Mesendoderm (in vitro differentiated cells): ENCODE data around the gene SPRYD3. TPM values are rescaled to one million over a fixed set of nuclear protein-coding genes. Genes with fewer than 3 reads are reported as not detected.

Experiments
- DNase-seq: peaks from one replicate; pipeline ENCODE4 v3.0.0; 2013
- H2AK5ac ChIP-seq: 2 replicates; pipeline ENCODE4 v1.6.1; 2013; ENCODE audit warnings: low read length, inconsistent platforms
- H2BK120ac ChIP-seq: 2 replicates; pipeline ENCODE4 v1.6.1; 2013; ENCODE audit warnings: low read depth, mild to moderate bottlenecking, low read length, moderate library complexity, mixed read lengths
- H2BK15ac ChIP-seq: replicated peaks from 2 replicates; pipeline ENCODE4 v1.6.1; 2013; ENCODE audit warnings: low read depth, mild to moderate bottlenecking, moderate library complexity
- H2BK5ac ChIP-seq: 2 replicates; pipeline ENCODE4 v1.6.1; 2013; ENCODE audit warnings: low read length, inconsistent platforms
- H3K18ac ChIP-seq: 2 replicates; pipeline ENCODE4 v1.6.1; 2013; ENCODE audit warnings: mild to moderate bottlenecking, low read length, mixed read lengths
- H3K23ac ChIP-seq: one replicate; pipeline ENCODE4 v1.6.1; 2013; ENCODE audit warnings: low read length
- H3K27ac ChIP-seq: 2 replicates; pipeline ENCODE4 v1.5.1; 2013; ENCODE audit warnings: low read depth, mild to moderate bottlenecking, inconsistent platforms, low read length, moderate library complexity
- H3K27me3 ChIP-seq: 2 replicates; pipeline ENCODE4 v1.6.1; 2013; ENCODE audit warnings: low read length, control low read depth, mild to moderate bottlenecking, inconsistent platforms; ENCODE audit not compliant: insufficient read depth, poor library complexity
- H3K36me3 ChIP-seq: 2 replicates; pipeline ENCODE4 v1.6.1; 2013; ENCODE audit warnings: low read length, inconsistent platforms; ENCODE audit not compliant: control insufficient read depth, insufficient read depth
- H3K4ac ChIP-seq: one replicate; pipeline ENCODE4 v1.6.1; 2013; ENCODE audit warnings: low read depth, mild to moderate bottlenecking, low read length, moderate library complexity
- H3K4me1 ChIP-seq: 2 replicates; pipeline ENCODE4 v1.6.1; 2013; ENCODE audit warnings: low read depth, low read length, inconsistent platforms; ENCODE audit not compliant: control insufficient read depth
- H3K4me2 ChIP-seq: 2 replicates; pipeline ENCODE4 v1.6.1; 2013; ENCODE audit warnings: low read length
- H3K4me3 ChIP-seq: 2 replicates; pipeline ENCODE4 v1.5.1; 2013; ENCODE audit warnings: mild to moderate bottlenecking, low read length
- H3K56ac ChIP-seq: one replicate; pipeline ENCODE4 v1.6.1; 2013; ENCODE audit warnings: low read length
- H3K79me1 ChIP-seq: 2 replicates; pipeline ENCODE4 v1.6.1; 2013; ENCODE audit warnings: low read length, inconsistent platforms
- H3K79me2 ChIP-seq: 2 replicates; pipeline ENCODE4 v1.6.1; 2013; ENCODE audit warnings: mild to moderate bottlenecking, low read length; ENCODE audit not compliant: control insufficient read depth, insufficient read depth
- H3K9ac ChIP-seq: 2 replicates; pipeline ENCODE4 v1.6.1; 2013; ENCODE audit warnings: low read length, inconsistent platforms
- H4K5ac ChIP-seq: one replicate; pipeline ENCODE4 v1.6.1; 2013; ENCODE audit warnings: low read length
- H4K8ac ChIP-seq: one replicate; pipeline ENCODE4 v1.6.1; 2013; ENCODE audit warnings: low read depth, mild to moderate bottlenecking, control low read depth, low read length, moderate library complexity
- whole genome bisulfite sequencing: extraction: QIAGEN DNeasy Blood & Tissue Kit; methylation state at CpG from one replicate; pipeline ENCODE4 v1.1.7; 2013; ENCODE audit warnings: low lambda C conversion rate, missing lambda C conversion rate; ENCODE audit not compliant: insufficient coverage; ENCODE audit errors: extremely low coverage; 5-methylcytosine and 5-hydroxymethylcytosine counted together
- polyA plus RNA-seq, 2 experiments: library from polyadenylated mRNA; stranded (reverse); fragments of 200-250 nt; gene quantifications; one replicate each; pipeline ENCODE4 v1.2.3, GENCODE V29; 2013

SPRYD3 gene, protein sequence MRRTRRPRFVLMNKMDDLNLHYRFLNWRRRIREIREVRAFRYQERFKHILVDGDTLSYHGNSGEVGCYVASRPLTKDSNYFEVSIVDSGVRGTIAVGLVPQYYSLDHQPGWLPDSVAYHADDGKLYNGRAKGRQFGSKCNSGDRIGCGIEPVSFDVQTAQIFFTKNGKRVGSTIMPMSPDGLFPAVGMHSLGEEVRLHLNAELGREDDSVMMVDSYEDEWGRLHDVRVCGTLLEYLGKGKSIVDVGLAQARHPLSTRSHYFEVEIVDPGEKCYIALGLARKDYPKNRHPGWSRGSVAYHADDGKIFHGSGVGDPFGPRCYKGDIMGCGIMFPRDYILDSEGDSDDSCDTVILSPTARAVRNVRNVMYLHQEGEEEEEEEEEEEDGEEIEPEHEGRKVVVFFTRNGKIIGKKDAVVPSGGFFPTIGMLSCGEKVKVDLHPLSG
- polyA plus RNA-seq (2013, experiment 1 of 2), result 4.4 TPM
- polyA plus RNA-seq (2013, experiment 2 of 2), result 4.3 TPM

DNA sequence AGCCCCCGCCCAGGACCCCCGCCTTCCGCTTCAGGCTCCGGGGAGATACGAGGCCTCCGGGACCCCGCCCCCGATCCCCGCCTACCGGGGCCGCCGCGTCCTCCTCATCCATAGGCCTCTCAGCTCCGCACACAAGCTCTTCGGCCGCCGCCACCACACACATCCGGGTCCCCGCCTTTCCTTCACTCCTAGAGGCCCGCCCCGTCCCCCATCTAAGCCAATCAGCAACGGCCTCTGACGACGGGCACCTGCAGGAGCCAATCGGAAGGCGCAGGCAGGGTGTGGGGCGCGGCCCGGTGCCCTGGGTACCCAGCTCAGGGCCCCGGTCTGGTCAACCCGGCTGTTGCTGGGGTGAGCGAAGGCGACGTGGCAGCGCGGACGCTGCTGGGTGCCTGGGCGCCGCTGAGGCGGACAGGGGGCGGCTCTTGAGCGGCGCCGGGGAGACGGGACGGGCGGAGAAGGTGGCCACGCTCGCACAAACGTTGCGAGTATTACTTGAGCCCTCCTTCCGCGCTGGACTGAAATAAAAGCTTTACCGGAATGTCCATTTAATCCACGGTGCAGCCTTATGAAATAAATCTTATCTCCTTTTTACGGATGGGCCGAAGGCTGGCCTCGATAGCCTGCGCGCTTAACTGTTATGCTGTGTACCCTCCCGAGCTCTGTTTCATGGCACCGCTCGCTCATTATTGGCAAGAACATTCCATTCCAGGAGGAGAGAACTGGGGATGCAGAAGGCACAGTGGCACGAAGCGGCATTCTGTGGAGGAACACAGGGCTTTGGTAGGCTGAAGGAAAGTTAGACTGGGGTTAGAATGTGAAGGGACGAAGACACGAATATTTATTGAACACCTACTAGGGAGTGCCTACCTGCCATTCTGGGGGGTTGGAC lies at the start of gene SPRYD3:
Gene SPRYD3 (minus strand): TSS at position 165 of the 892 bp plus-strand sequence. CDS start 57 bp downstream, at position 108.
- Histone ChIP-seq H3K4me3 (peak within 1 kb of the TSS; percentile 46), H4K5ac (no peak within 1 kb of the TSS), H3K4ac (peak within 1 kb of the TSS; percentile 73), H3K4me1 (peaks cover 2% of the 10 kb centered on the region), H3K23ac (peak within 1 kb of the TSS; percentile 15), H3K18ac (peak within 1 kb of the TSS; percentile 86), H2BK5ac (no peak within 1 kb of the TSS), H3K36me3 (no peaks in the 10 kb centered on the region), H3K9ac (peak within 1 kb of the TSS; percentile 85), H3K79me1 (no peaks in the 10 kb centered on the region), H3K27ac (peak within 1 kb of the TSS; percentile 68), H4K8ac (no peak within 1 kb of the TSS), H2BK15ac (no peak within 1 kb of the TSS), H3K79me2 (no peaks in the 10 kb centered on the region), H3K4me2 (peak within 1 kb of the TSS; percentile 59), H2AK5ac (no peak within 1 kb of the TSS), H2BK120ac (no peak within 1 kb of the TSS), H3K27me3 (no peaks in the 10 kb centered on the region), H3K56ac (peak within 1 kb of the TSS; percentile 92)
- DNase-seq, result peak; percentile 97
- no CpG with 5 or more reads among the region's 67 CpGs for WGBS

DNA sequence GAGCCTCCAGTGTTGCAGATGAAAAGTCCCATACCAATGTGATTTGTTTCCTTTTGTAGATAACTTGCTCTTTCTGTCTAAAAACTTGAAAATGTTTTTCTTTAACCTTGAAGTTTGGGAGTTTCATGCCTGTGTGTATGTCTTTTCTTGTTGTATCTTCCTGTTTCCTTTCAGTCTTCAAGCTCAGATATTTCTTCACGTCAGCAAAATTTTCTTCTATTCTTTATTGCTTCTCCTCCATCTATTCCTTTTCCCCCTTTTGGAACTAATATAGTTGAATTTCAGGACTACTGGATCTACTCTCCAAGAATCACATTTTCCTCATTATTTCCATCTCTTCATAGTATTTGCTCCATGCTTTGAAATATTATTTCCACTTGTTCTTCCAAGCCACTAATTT lies 48.0 kb upstream of the SPRYD3 start:
- Histone ChIP-seq H3K56ac (no peak overlapping the region), H3K27ac (no peak overlapping the region), H3K23ac (no peak overlapping the region), H4K8ac (no peak overlapping the region), H3K4me3 (no peak overlapping the region), H2BK5ac (no peak overlapping the region), H2AK5ac (no peak overlapping the region), H2BK120ac (no peak overlapping the region), H4K5ac (no peak overlapping the region), H2BK15ac (no peak overlapping the region), H3K4ac (no peak overlapping the region), H3K4me1 (no peaks in the 10 kb centered on the region), H3K27me3 (no peaks in the 10 kb centered on the region), H3K79me1 (no peaks in the 10 kb centered on the region), H3K18ac (no peak overlapping the region), H3K79me2 (no peaks in the 10 kb centered on the region), H3K9ac (no peak overlapping the region), H3K36me3 (no peaks in the 10 kb centered on the region), H3K4me2 (no peak overlapping the region)
- no peak for DNase-seq
- no CpG with 5 or more reads among the region's 1 CpG for WGBS

DNA sequence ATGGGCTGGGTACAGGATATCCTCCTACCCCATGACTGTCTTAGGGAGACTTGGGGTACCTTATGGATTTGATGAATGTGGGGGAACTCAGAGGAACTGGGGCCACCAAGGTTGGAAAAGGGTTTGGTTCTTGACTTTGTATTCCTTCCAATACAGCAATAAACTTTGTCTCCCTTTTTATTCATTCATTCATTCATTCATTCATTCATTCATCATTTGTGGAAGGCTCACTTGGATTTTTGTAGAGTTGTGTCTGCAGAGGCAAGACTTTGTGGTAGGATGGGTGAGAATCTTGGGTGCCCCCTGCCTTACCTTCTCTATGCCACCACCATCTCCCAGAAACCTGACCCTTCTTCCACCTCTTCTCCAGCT lies 45.1 kb upstream of the SPRYD3 start:
- no peak overlapping the region for H2BK15ac ChIP-seq
- no peak overlapping the region for H2BK120ac ChIP-seq
- no peak overlapping the region for H3K56ac ChIP-seq
- no peak overlapping the region for H4K8ac ChIP-seq
- no peak for DNase-seq
- no peaks in the 10 kb centered on the region for H3K79me2 ChIP-seq
- H3K9ac ChIP-seq, result no peak overlapping the region
- no peak overlapping the region for H2AK5ac ChIP-seq
- no peak overlapping the region for H2BK5ac ChIP-seq
- no peak overlapping the region for H3K23ac ChIP-seq
- H3K4ac ChIP-seq, result no peak overlapping the region
- H3K4me3 ChIP-seq, result no peak overlapping the region
- H3K27ac ChIP-seq, result no peak overlapping the region
- H3K36me3 ChIP-seq, result no peaks in the 10 kb centered on the region
- H3K4me1 ChIP-seq, result no peaks in the 10 kb centered on the region
- no peak overlapping the region for H4K5ac ChIP-seq
- no peak overlapping the region for H3K18ac ChIP-seq
- no peaks in the 10 kb centered on the region for H3K79me1 ChIP-seq
- no peaks in the 10 kb centered on the region for H3K27me3 ChIP-seq
- no peak overlapping the region for H3K4me2 ChIP-seq

DNA sequence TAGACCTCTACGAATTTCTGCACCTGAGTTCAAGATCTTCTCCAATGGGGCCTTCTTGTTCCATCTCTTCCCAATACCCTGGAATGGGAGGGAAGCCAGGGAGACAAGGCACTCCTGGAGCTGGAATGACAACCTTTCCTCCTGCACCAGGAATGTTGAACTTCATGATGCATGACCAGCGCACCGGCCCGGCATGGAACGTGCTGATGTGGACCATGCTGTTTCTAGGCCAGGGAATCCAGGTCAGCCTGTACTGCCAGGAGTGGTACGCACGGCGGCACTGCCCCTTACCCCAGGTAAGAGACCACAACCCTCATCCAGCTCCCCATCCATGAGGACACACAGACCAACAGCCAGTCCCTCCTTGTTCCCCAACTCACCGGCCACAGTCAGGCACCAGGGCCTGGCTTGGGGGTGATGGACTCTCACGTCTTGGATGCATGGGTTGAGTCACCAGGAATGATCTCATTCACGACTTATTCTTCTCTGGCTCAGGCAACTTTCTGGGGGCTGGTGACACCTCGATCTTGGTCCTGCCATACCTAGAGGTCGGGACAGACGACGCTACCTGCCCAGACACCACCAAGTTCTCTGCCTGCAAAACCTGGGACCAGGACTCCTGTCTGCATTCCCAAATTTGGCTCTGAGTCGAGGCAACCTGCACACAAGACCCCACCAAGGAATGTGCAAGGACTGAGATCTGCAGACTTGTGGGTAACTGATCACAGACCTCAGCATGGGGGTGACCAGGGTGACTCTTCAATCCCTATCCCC lies 44.6 kb upstream of the SPRYD3 start:
- Histone ChIP-seq H4K5ac (no peak overlapping the region), H3K9ac (no peak overlapping the region), H3K27me3 (no peaks in the 10 kb centered on the region), H3K36me3 (no peaks in the 10 kb centered on the region), H3K56ac (no peak overlapping the region), H2BK15ac (no peak overlapping the region), H3K18ac (no peak overlapping the region), H4K8ac (no peak overlapping the region), H3K4me2 (no peak overlapping the region), H3K79me2 (no peaks in the 10 kb centered on the region), H3K79me1 (no peaks in the 10 kb centered on the region), H3K23ac (no peak overlapping the region), H3K4ac (no peak overlapping the region), H2AK5ac (no peak overlapping the region), H2BK5ac (no peak overlapping the region), H2BK120ac (no peak overlapping the region), H3K27ac (no peak overlapping the region), H3K4me3 (no peak overlapping the region), H3K4me1 (no peaks in the 10 kb centered on the region)
- DNase-seq, result no peak
- no CpG with 5 or more reads among the region's 16 CpGs for WGBS

DNA sequence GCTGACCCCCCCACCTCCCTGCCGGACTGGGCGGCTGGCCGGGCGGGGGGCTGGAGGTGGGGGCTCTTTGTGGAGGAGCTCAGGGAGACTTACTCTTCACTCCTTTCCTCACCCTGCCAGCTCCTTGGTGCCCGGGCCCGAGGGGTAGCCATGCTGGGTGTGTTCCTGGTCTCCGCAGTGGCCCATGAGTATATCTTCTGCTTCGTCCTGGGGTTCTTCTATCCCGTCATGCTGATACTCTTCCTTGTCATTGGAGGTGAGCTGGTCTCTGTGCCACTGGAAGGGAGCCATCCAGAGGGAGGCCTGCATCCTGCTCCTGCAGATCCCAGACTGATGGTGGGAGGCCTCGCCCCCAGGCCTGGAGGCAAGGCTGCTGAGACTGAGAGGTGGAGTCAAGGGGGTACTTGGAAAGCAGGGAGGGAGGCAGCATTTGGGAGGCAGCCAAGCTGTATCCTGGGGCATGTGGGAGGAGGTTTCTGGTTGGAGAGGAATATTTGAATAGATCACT lies 43.8 kb upstream of the SPRYD3 start:
- Histone ChIP-seq H3K23ac (no peak overlapping the region), H2BK5ac (no peak overlapping the region), H3K79me1 (no peaks in the 10 kb centered on the region), H2AK5ac (no peak overlapping the region), H3K56ac (no peak overlapping the region), H3K27me3 (no peaks in the 10 kb centered on the region), H3K4me1 (no peaks in the 10 kb centered on the region), H3K4me2 (no peak overlapping the region), H2BK15ac (no peak overlapping the region), H3K79me2 (no peaks in the 10 kb centered on the region), H3K4ac (no peak overlapping the region), H3K9ac (no peak overlapping the region), H4K5ac (no peak overlapping the region), H3K27ac (no peak overlapping the region), H3K18ac (no peak overlapping the region), H3K36me3 (no peaks in the 10 kb centered on the region), H2BK120ac (no peak overlapping the region), H4K8ac (no peak overlapping the region), H3K4me3 (no peak overlapping the region)
- no CpG with 5 or more reads among the region's 10 CpGs for WGBS
- DNase-seq, result peak; percentile 32
